GM18505 (cell line): ENCODE results near the gene ERN1.
"Not testable (repeated sequence)": the region's sequence is repeated elsewhere in the genome, so short reads cannot be mapped to it uniquely, and the experiment has no call there.

Experiments
- ATAC-seq: cut with Tn5 transposase; IDR thresholded peaks from one replicate; pipeline ENCODE4 v1.9.1; 2021; ENCODE audit not compliant: unreplicated experiment
- POLR2A ChIP-seq: IDR thresholded peaks from 4 replicates; pipeline ENCODE4 v1.6.1; 2011; ENCODE audit warnings: borderline replicate concordance; ENCODE audit not compliant: insufficient read depth, insufficient read length; ENCODE audit errors: extremely low read depth

ERN1 gene

GRCh38 chr17:64015447-64015846 is 114.5 kb downstream of the ERN1 start:
- TF ChIP-seq POLR2A, result no peak
- ATAC-seq, result no peak

- ATAC-seq, result no peak
- no peak for TF ChIP-seq POLR2A
Observed at GRCh38 chr17:64009571-64010402, 120.2 kb downstream of the ERN1 start.

GRCh38 chr17:64008830-64009229 is 121.1 kb downstream of the ERN1 start:
- no peak for TF ChIP-seq POLR2A
- ATAC-seq, result no peak

GRCh38 chr17:64008346-64008745 is 121.6 kb downstream of the ERN1 start:
- ATAC-seq, result no peak
- no peak for TF ChIP-seq POLR2A

- no peak for TF ChIP-seq POLR2A
- no peak for ATAC-seq
Observed at GRCh38 chr17:64007838-64008282, 122.1 kb downstream of the ERN1 start.

- not testable (repeated sequence) for ATAC-seq
Observed at GRCh38 chr17:64007089-64007837, 122.7 kb downstream of the ERN1 start.

- no peak for TF ChIP-seq POLR2A
- ATAC-seq, result no peak
Observed at GRCh38 chr17:64006361-64007088, 123.4 kb downstream of the ERN1 start.

GRCh38 chr17:64005734-64006167 is 124.2 kb downstream of the ERN1 start:
- no peak for ATAC-seq
- no peak for TF ChIP-seq POLR2A

- TF ChIP-seq POLR2A, result no peak
Observed at GRCh38 chr17:64004903-64005733, 124.8 kb downstream of the ERN1 start.

GRCh38 chr17:64004218-64004770 is 125.7 kb downstream of the ERN1 start:
- ATAC-seq, result no peak
- TF ChIP-seq POLR2A, result no peak

More at GRCh38 chr17:64004903-64005733, 124.8 kb downstream of the ERN1 start:
- no peak for ATAC-seq

GRCh38 chr17:64003526-64004121 is 126.3 kb downstream of the ERN1 start:
- ATAC-seq, result no peak
- TF ChIP-seq POLR2A, result no peak
